ENCODE data around the gene MTURN.

The MTURN gene

GRCh38 chr7:30147785-30148184, 13.0 kb downstream of the MTURN start:
- H3K9me3 Mint-ChIP-seq = no peaks in the 10 kb centered on the region
- H3K4me1 Mint-ChIP-seq = peaks cover 5% of the 10 kb centered on the region

GRCh38 chr7:30148426-30148825, 13.6 kb downstream of the MTURN start:
- ATAC-seq (peak; percentile 55), DNase-seq (no peak)
- no peaks in the 10 kb centered on the region for H3K9me3 Mint-ChIP-seq
- H3K4me1 Mint-ChIP-seq = peaks cover 2% of the 10 kb centered on the region
- peak overlapping the region in 1 of 2 donors; percentile 49 for H3K27ac Mint-ChIP-seq
- no peak overlapping the region for H3K4me3 Mint-ChIP-seq
- no peaks in the 10 kb centered on the region for H3K27me3 Mint-ChIP-seq

More at GRCh38 chr7:30147785-30148184, 13.0 kb downstream of the MTURN start:
- H3K27me3 Mint-ChIP-seq = no peaks in the 10 kb centered on the region
- no peak overlapping the region for H3K27ac Mint-ChIP-seq
- DNase-seq (no peak), ATAC-seq (no peak)
- H3K4me3 Mint-ChIP-seq = no peak overlapping the region

- Mint-ChIP-seq H3K27ac (peak overlapping the region; percentile 49 to 74), H3K4me1 (no peaks in the 10 kb centered on the region)
These were observed 14.2 kb downstream of the MTURN start for GRCh38 chr7:30148951-30149459.

GRCh38 chr7:30149640-30150272, 15.0 kb downstream of the MTURN start:
- H3K4me3 Mint-ChIP-seq = no peak overlapping the region
- ATAC-seq (peak; percentile 4), DNase-seq (no peak)
- H3K27ac Mint-ChIP-seq = peak overlapping the region in 1 of 2 donors; percentile 42
- no peaks in the 10 kb centered on the region for H3K4me1 Mint-ChIP-seq
- no peaks in the 10 kb centered on the region for H3K27me3 Mint-ChIP-seq
- no peaks in the 10 kb centered on the region for H3K9me3 Mint-ChIP-seq

More at GRCh38 chr7:30148951-30149459, 14.2 kb downstream of the MTURN start:
- no peak overlapping the region for H3K4me3 Mint-ChIP-seq
- DNase-seq (peak in 1 of 2 donors; percentile 35), ATAC-seq (peak; percentile 68)
- no peaks in the 10 kb centered on the region for H3K9me3 Mint-ChIP-seq
- no peaks in the 10 kb centered on the region for H3K27me3 Mint-ChIP-seq

- ATAC-seq = no peak
- DNase-seq = no peak
- no peaks in the 10 kb centered on the region for H3K9me3 Mint-ChIP-seq
- H3K27ac Mint-ChIP-seq = no peak overlapping the region
- H3K4me3 Mint-ChIP-seq = no peak overlapping the region
- no peaks in the 10 kb centered on the region for H3K27me3 Mint-ChIP-seq
- H3K4me1 Mint-ChIP-seq = peaks cover 5% of the 10 kb centered on the region
These were observed 15.9 kb downstream of the MTURN start for GRCh38 chr7:30150711-30151110.

- ATAC-seq (no peak), DNase-seq (no peak)
- H3K27ac Mint-ChIP-seq = no peak overlapping the region
- H3K4me3 Mint-ChIP-seq = no peak overlapping the region
- H3K4me1 Mint-ChIP-seq = peaks cover 18% of the 10 kb centered on the region
- H3K9me3 Mint-ChIP-seq = no peaks in the 10 kb centered on the region
- no peaks in the 10 kb centered on the region for H3K27me3 Mint-ChIP-seq
These were observed 19.4 kb downstream of the MTURN start for GRCh38 chr7:30154111-30154587.

GRCh38 chr7:30155481-30155880, 20.7 kb downstream of the MTURN start:
- DNase-seq (no peak), ATAC-seq (no peak)
- no peaks in the 10 kb centered on the region for H3K9me3 Mint-ChIP-seq
- H3K27ac Mint-ChIP-seq = no peak overlapping the region
- peaks cover 32% of the 10 kb centered on the region for H3K4me1 Mint-ChIP-seq
- peak overlapping the region in 1 of 2 donors; percentile 43 for H3K4me3 Mint-ChIP-seq
- H3K27me3 Mint-ChIP-seq = no peaks in the 10 kb centered on the region

GRCh38 chr7:30157204-30157603, 22.4 kb downstream of the MTURN start:
- H3K9me3 Mint-ChIP-seq = no peaks in the 10 kb centered on the region
- DNase-seq = no peak
- ATAC-seq = peak; percentile 63
- H3K4me1 Mint-ChIP-seq = peaks cover 41% of the 10 kb centered on the region
- peak overlapping the region; percentile 8 to 71 for H3K27ac Mint-ChIP-seq
- peak overlapping the region; percentile 48 to 60 for H3K4me3 Mint-ChIP-seq
- no peaks in the 10 kb centered on the region for H3K27me3 Mint-ChIP-seq

GRCh38 chr7:30159163-30159562, 24.4 kb downstream of the MTURN start:
- Mint-ChIP-seq H3K4me1 (peaks cover 60% of the 10 kb centered on the region), H3K4me3 (no peak overlapping the region), H3K27me3 (no peaks in the 10 kb centered on the region), H3K9me3 (no peaks in the 10 kb centered on the region), H3K27ac (no peak overlapping the region)
- no peak for DNase-seq
- no peak for ATAC-seq

- Mint-ChIP-seq H3K4me1 (peaks cover 60% of the 10 kb centered on the region), H3K9me3 (no peaks in the 10 kb centered on the region), H3K27me3 (no peaks in the 10 kb centered on the region), H3K27ac (no peak overlapping the region), H3K4me3 (no peak overlapping the region)
- ATAC-seq (peak; percentile 41), DNase-seq (peak in 1 of 2 donors; percentile 19)
These were observed 24.9 kb downstream of the MTURN start for GRCh38 chr7:30159698-30160143.

- peaks cover 59% of the 10 kb centered on the region for H3K4me1 Mint-ChIP-seq
- H3K4me3 Mint-ChIP-seq = no peak overlapping the region
- no peaks in the 10 kb centered on the region for H3K9me3 Mint-ChIP-seq
- no peak for DNase-seq
- no peak overlapping the region for H3K27ac Mint-ChIP-seq
- ATAC-seq = no peak
- no peaks in the 10 kb centered on the region for H3K27me3 Mint-ChIP-seq
These were observed 25.5 kb downstream of the MTURN start for GRCh38 chr7:30160329-30160728.

GRCh38 chr7:30162133-30162532, 27.3 kb downstream of the MTURN start:
- H3K4me3 Mint-ChIP-seq = peak overlapping the region; percentile 49 to 62
- ATAC-seq (no peak), DNase-seq (no peak)
- H3K4me1 Mint-ChIP-seq = peaks cover 50% of the 10 kb centered on the region
- no peaks in the 10 kb centered on the region for H3K27me3 Mint-ChIP-seq
- no peak overlapping the region for H3K27ac Mint-ChIP-seq
- H3K9me3 Mint-ChIP-seq = no peaks in the 10 kb centered on the region

- Mint-ChIP-seq H3K27ac (peak overlapping the region in 1 of 2 donors; percentile 83), H3K4me3 (peak overlapping the region; percentile 49 to 62), H3K4me1 (peaks cover 45% of the 10 kb centered on the region), H3K9me3 (no peaks in the 10 kb centered on the region), H3K27me3 (no peaks in the 10 kb centered on the region)
- DNase-seq (peak in 1 of 2 donors; percentile 18), ATAC-seq (peak; percentile 53)
These were observed 27.9 kb downstream of the MTURN start for GRCh38 chr7:30162622-30163124.

GRCh38 chr7:30163231-30163894, 28.6 kb downstream of the MTURN start:
- Mint-ChIP-seq H3K27me3 (no peaks in the 10 kb centered on the region), H3K4me1 (peaks cover 42% of the 10 kb centered on the region), H3K27ac (peak overlapping the region in 1 of 2 donors; percentile 49), H3K4me3 (peak overlapping the region; percentile 49 to 56), H3K9me3 (no peaks in the 10 kb centered on the region)
- ATAC-seq (peak; percentile 82), DNase-seq (peak in 1 of 2 donors; percentile 51)

- no peak for DNase-seq
- Mint-ChIP-seq H3K9me3 (no peaks in the 10 kb centered on the region), H3K4me3 (no peak overlapping the region), H3K27me3 (no peaks in the 10 kb centered on the region), H3K4me1 (peaks cover 37% of the 10 kb centered on the region), H3K27ac (peak overlapping the region in 1 of 2 donors; percentile 15)
- no peak for ATAC-seq
These were observed 29.8 kb downstream of the MTURN start for GRCh38 chr7:30164567-30164966.

- DNase-seq = no peak
- H3K27ac Mint-ChIP-seq = no peak overlapping the region
- H3K27me3 Mint-ChIP-seq = no peaks in the 10 kb centered on the region
- peaks cover 27% of the 10 kb centered on the region for H3K4me1 Mint-ChIP-seq
- no peak overlapping the region for H3K4me3 Mint-ChIP-seq
- no peaks in the 10 kb centered on the region for H3K9me3 Mint-ChIP-seq
- ATAC-seq = no peak
These were observed 30.8 kb downstream of the MTURN start for GRCh38 chr7:30165590-30165989.

All from stimulated activated naive CD8-positive, alpha-beta T cell treated with anti-CD3 and anti-CD28 coated beads, Interleukin-15, amount 100 ng/mL, for 72 hours (primary cell).